COR-L47 (cell line): ENCODE results near the gene CDCA5.
A peak's percentile ranks its signal among the peaks of the same experiment; 100 is the strongest.

ENCODE experiments used
- DNase-seq: peaks from one replicate; lab custom pipeline; 2025; lab: John Stamatoyannopoulos, UW

Gene CDCA5

DNA sequence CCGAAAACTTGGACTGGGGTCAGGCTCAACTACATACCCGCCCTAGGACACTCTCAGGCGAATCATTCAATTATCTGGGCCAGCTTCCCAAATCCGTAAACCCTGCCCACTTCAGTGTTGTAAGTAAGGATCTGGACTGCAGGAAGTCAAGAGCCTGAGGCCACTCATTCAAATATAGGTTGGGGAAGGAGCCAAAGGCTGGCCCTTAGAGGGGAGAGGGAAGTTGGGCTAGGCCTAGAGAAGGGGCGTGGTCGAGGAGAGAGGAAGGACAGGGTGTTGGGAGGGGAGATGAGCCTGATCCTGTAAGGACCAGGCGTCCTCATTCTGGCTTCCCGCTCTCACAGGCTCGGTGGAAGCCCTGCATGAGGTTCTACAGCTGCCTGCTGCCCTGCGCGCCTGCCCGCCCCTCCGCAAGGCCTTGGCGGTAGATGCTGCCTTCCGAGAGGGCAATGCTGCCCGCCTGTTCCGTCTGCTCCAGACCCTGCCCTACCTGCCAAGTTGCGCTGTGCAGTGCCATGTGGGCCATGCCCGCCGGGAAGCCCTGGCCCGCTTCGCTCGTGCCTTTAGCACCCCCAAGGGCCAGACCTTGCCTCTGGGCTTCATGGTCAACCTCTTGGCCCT, 39.8 kb downstream of the CDCA5 start:
- no peak for DNase-seq

GRCh38 chr11:65042891-65043290, 40.9 kb downstream of the CDCA5 start:
- no peak for DNase-seq

DNA sequence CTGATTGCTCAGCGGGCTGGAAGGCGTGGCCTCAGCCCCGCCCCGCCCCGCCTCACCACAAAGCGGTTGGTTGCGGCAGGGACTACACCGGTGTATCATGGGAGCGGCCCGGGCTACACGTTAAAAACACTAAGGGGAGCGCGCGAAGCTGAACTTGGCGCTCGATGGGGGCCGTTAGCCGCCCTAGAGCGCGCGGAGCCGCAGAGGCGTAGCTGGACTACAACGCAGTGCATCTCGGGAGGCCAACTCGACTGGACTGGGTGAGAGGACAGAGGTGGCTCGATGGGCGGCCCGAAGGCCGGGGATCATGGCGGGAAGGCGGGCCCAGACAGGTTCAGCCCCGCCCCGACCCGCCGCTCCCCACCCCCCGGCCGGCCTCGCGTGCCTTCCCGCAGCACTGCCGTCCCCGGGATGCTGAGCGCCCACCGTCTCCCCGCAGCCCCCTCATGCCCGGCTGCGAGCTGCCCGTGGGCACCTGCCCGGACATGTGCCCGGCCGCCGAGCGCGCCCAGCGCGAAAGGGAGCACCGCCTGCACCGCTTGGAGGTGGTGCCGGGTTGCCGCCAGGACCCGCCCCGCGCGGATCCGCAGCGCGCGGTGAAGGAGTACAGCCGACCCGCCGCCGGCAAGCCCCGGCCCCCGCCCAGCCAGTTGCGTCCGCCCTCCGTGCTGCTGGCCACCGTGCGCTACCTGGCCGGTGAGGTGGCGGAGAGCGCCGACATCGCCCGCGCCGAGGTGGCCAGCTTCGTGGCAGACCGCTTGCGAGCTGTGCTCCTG, 42.8 kb downstream of the CDCA5 start, which contains the start of gene SAC3D1:
TSS of gene SAC3D1 (plus strand) at position 364 of the 776 bp plus-strand sequence. CDS start at position 447, 83 bp downstream.
- DNase-seq, result peak; percentile 99

- DNase-seq, result no peak
These were observed 43.4 kb downstream of the CDCA5 start for GRCh38 chr11:65040520-65040846.

- DNase-seq, result peak; percentile 54
These were observed 46.9 kb downstream of the CDCA5 start for GRCh38 chr11:65036931-65037330.

GRCh38 chr11:65035579-65035978, 48.3 kb downstream of the CDCA5 start:
- no peak for DNase-seq

- DNase-seq, result no peak
These were observed 49.4 kb downstream of the CDCA5 start for GRCh38 chr11:65034423-65034822.

DNA sequence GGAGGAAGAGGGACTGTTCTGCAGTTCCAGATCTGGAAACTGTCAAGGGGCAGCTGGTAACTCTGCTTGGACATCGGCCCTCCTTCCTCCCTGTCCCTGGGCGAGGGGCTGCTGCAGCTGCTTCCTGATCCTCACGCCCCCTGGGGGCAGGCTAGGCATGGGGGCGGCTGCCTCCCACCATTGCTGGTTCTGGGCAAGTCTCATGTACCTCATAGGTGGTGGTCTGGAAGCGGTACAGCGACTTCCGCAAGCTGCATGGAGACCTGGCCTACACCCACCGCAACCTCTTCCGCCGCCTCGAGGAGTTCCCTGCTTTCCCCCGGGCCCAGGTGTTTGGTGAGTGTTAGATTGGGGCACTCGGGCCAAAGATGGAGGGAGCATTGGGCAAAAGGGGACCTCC, 51.6 kb downstream of the CDCA5 start:
- no peak for DNase-seq
